Esophagus muscularis mucosa (tissue), 4 donors: Measurements from ENCODE around the gene LGALS9C.
"Not testable (repeated sequence)": the region's sequence is repeated elsewhere in the genome, so short reads cannot be mapped to it uniquely, and the experiment has no call there.

Source experiments
- CTCF ChIP-seq, 3 experiments: fragments of 200-600 bp in 2 of 3; fragments of 450-650 bp in 1 of 3; sonication (generic) in 2 of 3; IDR thresholded peaks; one replicate each; pipeline ENCODE4 v1.5.1; 2017 to 2019; ENCODE audit warnings: antibody characterized with exemption in 3 of 3, mild to moderate bottlenecking in 2 of 3, moderate library complexity in 1 of 3
- EP300 ChIP-seq: sonication (generic); formaldehyde crosslinking; IDR thresholded peaks from one replicate; pipeline ENCODE4 v1.6.1; 2017; ENCODE audit warnings: antibody characterized with exemption
- POLR2A ChIP-seq: fragments of 450-650 bp; IDR thresholded peaks from one replicate; pipeline ENCODE4 v1.6.1; 2017; ENCODE audit warnings: antibody characterized with exemption, moderate library complexity, mild to moderate bottlenecking, low read depth
- POLR2AphosphoS5 ChIP-seq, 2 donors: sonication (generic); formaldehyde crosslinking; IDR thresholded peaks; one replicate each; pipeline ENCODE4 v1.6.1; 2017; ENCODE audit warnings: antibody characterized with exemption in 2 of 2

DNA sequence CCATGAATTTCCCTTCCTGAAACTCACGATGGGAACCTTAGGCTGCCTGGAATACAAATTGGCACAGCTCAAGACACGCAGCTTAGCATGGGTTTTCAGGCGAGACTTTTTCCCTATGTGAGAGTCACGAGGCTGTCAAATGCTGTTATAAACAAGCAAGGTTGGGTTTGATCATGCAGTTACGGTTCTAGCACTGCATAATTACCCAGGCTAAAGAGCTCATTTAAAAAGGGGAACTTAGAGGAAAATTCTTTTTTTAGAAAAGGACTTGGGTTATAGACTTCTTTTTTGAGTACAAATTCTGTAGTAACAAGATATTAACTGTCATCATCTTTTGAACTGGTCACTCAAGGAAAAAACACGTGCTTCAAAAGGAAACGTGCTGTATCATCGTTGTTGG lies 44.5 kb downstream of the LGALS9C start:
- TF ChIP-seq CTCF (IDR thresholded peaks at IDR 0.05); POLR2A; EP300; POLR2AphosphoS5 (IDR thresholded peaks at IDR 0.05): not testable (repeated sequence)
